NB4 (cell line): ENCODE results near the gene FBXL17.

Source experiments
- CTCF ChIP-seq: IDR thresholded peaks from one replicate; pipeline ENCODE4 v1.5.1; 2012; ENCODE audit warnings: low read depth, low read length
- MAX ChIP-seq: IDR thresholded peaks from 2 replicates; pipeline ENCODE4 v1.6.1; 2011; ENCODE audit warnings: low read depth, low read length

GRCh38 chr5:107941036-107941435 is 440.9 kb downstream of the FBXL17 start:
- TF ChIP-seq CTCF (no peak), MAX (no peak)
